LoVo (cell line): ENCODE data around the gene SERPINB8.
"Not testable (repeated sequence)": the region's sequence is repeated elsewhere in the genome, so short reads cannot be mapped to it uniquely, and the experiment has no call there.

Experiments
- DNase-seq: peaks from one replicate; pipeline ENCODE4 v3.0.0-alpha.2; 2016; ENCODE audit warnings: low spot score

Gene SERPINB8

DNA sequence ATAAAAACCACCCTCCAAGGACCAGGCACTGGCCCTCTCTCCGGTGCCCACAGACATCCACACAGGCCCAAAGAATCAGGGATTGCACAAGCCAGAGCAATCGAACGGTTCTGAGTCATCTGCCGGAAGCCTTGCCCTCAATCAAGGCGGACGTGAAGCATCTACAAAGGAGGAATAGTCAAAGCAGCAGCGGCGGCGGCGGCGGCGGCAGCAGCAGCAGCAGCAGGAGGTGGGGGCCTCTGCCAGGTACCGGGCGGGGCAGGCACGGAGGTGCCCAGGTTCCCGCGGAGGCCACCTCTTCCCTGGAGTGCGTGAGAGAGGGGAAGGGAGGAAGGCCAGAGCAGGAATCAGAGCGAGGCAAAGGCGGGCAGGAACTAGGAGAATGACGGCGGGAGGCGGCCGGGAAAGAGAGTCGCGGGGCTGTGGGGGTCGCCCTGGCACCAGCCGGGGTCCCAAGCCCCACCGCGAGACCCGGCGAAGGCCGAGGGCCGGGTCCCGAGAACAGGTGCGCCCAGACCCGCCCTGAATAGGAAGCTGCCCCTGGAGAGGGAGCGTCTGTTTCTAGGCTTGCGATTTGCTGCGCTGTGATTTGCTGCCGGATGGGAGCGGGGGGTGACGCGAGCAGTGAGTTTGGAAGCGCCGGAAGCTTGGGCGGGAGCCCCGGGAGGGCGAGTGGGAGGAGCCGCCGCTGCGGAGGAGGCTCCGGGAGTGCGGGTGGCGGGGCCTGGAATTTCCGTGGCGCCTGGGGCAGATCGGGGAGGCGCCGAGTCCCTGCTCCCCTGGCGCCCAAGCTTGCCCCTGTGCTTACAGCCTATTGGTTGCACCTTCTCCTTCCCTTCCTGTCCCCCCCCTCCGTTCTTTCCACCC is at the start of gene SERPINB8:
Gene SERPINB8 (plus strand): TSS at position 140 of the 867 bp plus-strand sequence. CDS start 8,228 bp downstream, outside the sequence.
- peak; percentile 96 for DNase-seq

DNA sequence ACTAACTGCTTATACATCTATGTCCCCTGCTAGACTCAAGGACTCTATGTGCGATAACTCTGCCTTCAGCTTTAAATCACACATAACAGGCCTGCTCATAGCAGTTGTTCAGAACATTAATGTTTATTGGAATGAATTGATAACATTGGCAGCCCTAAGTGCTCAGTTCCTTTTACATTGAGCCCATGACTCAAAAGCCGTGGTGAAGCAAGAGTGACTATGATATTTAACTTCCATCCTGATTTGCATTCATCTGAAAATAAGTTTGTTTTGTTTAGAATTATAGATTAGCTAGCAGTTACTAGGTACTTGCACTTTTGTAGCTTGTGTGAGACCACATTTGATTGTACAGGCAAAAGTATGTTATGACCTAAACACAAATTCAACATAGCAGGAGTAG is 47.8 kb upstream of the SERPINB8 start:
- no peak for DNase-seq

GRCh38 chr18:63924551-63924950 is 45.3 kb upstream of the SERPINB8 start:
- DNase-seq = no peak

- no peak for DNase-seq
Observed at GRCh38 chr18:63928331-63928730, 41.5 kb upstream of the SERPINB8 start.

GRCh38 chr18:63929369-63929768 is 40.5 kb upstream of the SERPINB8 start:
- not testable (repeated sequence) for DNase-seq

DNA sequence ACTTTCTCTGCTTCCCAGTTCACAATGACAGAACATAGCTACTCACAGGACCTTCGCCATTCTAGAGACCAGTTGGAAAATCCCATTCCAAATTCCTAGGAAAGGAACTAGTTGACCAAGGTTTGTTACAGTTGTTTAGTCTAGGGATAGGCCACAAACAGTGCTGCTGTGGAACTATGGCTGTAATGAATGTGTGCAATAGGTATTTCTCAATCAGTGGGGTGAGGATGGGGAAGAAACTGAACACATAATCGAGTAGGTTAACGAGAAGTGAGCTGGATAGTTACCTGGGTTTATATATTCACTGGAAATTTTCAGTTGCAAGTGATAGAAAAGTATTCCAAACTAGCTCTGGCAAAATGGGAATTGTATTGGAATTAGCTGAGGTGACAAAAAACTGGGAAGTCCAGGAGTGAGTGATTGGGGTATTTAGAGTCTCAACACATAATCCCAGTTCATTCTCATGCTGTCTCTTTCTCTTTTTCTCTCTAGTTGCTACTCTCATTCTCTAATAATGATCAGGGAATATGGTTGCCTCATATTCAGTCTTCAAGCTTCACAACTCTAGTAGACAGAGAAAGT is 39.0 kb upstream of the SERPINB8 start:
- DNase-seq = no peak

DNA sequence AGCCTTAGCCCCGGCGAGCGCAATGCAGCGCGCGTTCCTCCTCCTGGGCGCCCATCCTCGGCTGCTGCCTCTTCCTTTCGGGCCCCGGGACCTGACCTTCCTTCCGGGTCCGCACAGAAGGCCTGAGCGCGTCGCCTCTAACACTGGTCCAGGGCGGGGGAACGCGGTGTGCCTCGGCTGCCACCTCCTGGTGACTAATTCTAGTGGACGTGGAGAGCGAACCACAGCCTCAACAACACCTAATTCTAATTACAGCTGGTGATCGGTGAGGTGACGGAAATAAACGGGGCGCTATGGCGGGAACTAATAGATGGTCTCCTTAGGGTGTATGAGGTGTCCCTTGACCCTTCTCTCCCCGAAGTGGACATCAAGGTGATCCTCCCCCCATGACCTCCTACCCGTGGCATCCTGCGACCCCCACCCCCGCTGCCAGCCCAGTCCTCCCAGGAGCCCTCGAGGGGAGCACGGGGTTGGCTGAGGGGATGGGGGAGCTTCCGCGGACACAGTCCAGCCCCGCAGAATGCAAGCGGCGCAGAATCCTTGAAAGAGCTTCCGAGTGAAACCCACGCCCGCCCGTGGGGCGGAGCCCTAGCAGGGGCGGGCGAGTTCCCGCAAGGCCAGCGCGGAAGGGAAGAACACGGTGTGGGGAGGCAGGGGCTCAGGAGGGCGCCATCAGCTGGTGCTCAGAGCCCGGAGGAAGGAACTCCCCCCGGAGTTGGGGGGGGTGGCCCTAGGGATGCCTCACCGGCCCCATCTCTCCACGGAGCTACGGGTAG is 33.5 kb upstream of the SERPINB8 start:
- peak; percentile 80 for DNase-seq

GRCh38 chr18:63936932-63937393 is 32.9 kb upstream of the SERPINB8 start:
- DNase-seq = no peak

DNA sequence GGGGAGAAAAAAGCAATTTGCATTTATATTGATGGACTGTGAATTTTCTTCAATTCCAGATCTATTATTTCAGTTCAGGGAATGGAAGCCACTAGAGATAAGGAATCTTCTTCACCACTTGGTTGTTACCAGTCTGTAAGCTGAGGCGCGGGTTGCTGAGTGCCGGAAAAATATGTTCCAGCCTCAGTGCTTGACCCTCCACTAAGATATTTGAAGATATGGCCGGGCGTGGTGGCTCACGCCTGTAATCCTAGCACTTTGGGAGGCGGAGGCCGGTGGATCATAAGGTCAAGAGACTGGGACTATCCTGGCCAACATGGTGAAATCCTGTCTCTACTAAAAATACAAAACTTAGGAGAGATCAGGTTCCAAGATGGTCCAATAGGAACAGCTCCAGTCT is 29.9 kb upstream of the SERPINB8 start:
- no peak for DNase-seq

GRCh38 chr18:63940543-63941050 is 29.3 kb upstream of the SERPINB8 start:
- DNase-seq = not testable (repeated sequence)

GRCh38 chr18:63947051-63947790 is 22.7 kb upstream of the SERPINB8 start:
- DNase-seq = no peak

DNA sequence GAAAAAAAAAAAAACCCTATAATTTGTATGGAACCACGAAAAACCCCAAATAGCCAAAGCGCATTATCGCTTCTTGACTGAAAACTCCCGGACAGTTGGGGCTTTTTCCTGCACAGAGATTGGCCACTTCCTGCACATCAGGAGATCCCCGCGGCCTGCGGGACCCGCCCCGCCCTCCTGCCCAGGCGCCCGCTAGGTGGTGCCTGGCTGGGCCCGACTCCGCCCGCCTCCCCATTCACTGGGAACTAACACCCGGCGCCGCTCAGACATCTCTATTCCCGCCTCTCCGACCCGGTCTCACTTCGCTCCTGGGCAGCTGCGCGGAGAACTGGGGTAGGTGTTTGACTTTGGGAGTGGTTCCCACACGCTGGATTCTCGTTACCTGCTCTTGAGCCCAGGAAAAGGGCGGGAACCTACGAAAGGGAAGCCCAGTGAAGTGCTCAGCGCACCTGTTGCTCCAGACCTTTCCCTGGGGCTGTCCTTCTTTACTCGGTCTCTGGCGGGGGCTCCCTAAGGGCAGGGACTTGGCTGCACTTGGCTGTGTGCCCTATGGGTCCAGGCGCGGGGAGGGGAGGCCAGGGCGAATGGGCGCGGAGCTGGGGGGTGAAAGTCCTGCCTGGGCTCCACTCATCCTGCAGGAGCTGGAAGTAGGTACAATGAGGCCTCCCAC is 20.7 kb upstream of the SERPINB8 start, which contains the start of gene HMSD:
Gene HMSD (plus strand): TSS at position 234 of the 670 bp plus-strand sequence. CDS start 4,155 bp downstream, outside the sequence.
- DNase-seq = peak; percentile 55

DNA sequence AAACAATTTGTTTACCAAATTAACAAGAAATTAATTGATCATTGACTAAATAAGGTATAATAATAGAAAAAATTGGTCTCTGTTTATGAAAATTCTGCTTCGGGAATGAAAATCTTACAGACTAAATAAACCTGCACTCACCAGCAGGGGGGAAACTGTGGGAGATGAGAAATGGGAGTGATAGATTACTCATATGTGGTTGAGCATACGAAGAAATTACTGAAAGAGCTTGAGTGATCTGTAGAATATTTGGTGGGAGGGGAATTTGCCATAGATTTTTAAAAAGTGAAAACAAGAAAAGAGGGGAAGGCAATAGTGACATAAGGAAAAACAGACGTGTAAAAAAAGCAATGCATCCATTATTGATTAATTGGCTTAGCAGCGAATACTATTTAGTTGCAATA is 18.6 kb upstream of the SERPINB8 start:
- no peak for DNase-seq

GRCh38 chr18:63953811-63954210 is 16.1 kb upstream of the SERPINB8 start:
- DNase-seq = no peak

DNA sequence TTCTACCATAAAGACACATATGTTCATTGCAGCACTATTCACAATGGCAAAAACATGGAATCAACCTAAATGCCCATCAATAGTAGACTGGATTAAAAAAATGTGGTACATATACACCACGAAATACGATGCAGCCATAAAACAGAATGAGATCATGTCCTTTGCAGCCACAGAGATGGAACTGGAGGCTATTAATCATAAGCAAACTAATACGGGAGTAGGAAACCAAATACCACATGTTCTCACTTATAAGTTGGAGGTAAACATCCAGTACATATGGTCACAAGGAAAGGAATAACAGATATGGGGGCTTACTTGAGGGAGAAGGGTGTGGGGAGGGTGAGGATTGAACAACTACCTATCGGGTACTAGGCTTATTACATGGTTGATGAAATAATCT is 13.1 kb upstream of the SERPINB8 start:
- DNase-seq = no peak

DNA sequence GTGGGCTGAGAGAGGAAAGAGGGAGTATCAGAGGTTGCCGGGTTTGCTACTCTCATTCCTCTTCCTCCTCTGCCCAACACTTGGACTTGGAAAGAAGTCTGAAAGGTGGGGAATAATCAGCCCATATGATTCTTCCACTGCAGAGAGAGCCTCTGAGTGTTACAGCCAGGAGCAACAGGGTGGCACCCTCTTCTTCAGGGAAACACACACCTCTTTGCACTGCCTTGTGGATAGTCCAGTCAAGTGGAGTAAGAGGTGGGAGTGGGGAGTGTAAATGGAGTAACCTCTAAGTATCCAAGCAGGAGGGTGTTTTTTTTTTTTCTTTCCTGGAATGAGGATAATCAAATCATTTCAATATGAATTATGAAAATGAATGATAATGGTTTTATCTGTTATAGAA is 9.0 kb upstream of the SERPINB8 start:
- DNase-seq = no peak

- DNase-seq = no peak
Observed at GRCh38 chr18:63961435-63961980, 8.4 kb upstream of the SERPINB8 start.

DNA sequence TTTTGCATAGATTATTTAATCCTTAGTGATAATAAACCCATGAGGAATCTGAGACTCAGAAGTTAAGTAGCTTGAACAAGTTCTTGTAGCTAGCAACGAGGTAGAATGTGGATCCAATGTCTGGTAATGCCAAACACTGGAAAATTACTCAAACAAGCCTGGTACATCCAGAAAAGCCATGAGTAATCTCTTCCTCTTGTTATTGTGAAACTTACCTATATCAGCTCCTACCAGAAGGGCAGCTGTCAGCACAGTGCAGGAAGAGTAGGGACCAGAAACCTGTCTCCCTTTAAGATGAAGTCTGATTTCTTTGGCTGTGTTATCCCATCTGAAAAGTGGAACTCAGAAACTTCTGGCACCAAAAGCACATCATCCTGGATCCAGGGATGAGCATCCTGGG is 7.7 kb upstream of the SERPINB8 start:
- no peak for DNase-seq

DNA sequence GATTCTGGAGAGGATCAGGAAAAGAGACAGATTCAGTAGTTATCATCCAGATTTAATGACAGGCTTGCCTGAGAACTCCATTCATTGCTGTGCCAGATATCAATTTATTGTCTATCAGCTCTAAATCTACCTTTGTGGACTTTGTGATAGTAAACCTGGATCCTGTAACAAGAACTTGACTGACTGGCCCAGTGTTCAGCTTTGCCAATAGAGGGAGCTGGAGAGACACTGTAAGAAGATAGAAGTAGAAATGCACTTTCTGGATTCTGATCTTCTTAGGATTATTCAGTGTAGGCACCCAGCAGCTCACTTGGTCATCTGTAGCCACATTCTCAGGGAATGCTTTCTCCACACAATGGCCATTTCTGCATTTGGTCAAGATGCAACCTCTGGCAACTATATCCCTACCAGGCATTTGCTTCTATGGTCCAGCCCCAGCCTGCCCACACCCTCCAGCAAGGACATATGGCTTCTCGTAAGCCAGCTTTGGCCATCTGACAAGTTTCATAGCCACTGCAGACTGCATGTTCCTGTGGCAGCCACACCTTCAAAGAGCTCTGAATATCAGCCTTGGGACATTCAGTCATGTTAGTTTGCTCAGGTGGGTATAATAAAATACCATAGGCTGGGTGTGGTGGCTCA is 6.1 kb upstream of the SERPINB8 start:
- peak; percentile 51 for DNase-seq

- no peak for DNase-seq
Observed at GRCh38 chr18:63964908-63965307, 5.0 kb upstream of the SERPINB8 start.
